HepG2 (cell line): ENCODE measurements around the gene NPB. TPM values are rescaled to one million over a fixed set of nuclear protein-coding genes. Genes with fewer than 3 reads are reported as not detected.

Source experiments
- CC2D1A ChIP-seq: sonication (generic); formaldehyde crosslinking; IDR thresholded peaks from 2 replicates; pipeline ENCODE4 v1.8.1; 2023; ENCODE audit warnings: mild to moderate bottlenecking, missing genetic modification reagents
- DNMT1 ChIP-seq: sonication (generic); formaldehyde crosslinking; IDR thresholded peaks from 2 replicates; pipeline ENCODE4 v1.5.1; 2020; ENCODE audit warnings: mild to moderate bottlenecking, missing genetic modification reagents
- EZH2 ChIP-seq: conservative IDR thresholded peaks from 2 replicates; pipeline ENCODE4 v1.6.1; 2012; ENCODE audit warnings: mild to moderate bottlenecking, low read depth, low read length, moderate library complexity
- FOXA1 ChIP-seq, 2 experiments: fragments of 450-650 bp in 1 of 2; sonication (generic) in 1 of 2; formaldehyde crosslinking in 1 of 2; IDR thresholded peaks; 2 replicates each; pipeline versions ENCODE4 v1.4.0 to v1.6.1; 2016 to 2020; ENCODE audit warnings: missing genetic modification reagents in 1 of 2
- GABPB1 ChIP-seq: IDR thresholded peaks from 2 replicates; pipeline ENCODE4 v1.6.1; 2016; ENCODE audit warnings: mild to moderate bottlenecking, missing genetic modification reagents, moderate library complexity, missing compliant biosample characterization
- GATAD1 ChIP-seq: IDR thresholded peaks from 2 replicates; pipeline ENCODE4 v1.6.1; 2016; ENCODE audit warnings: missing genetic modification reagents, missing compliant biosample characterization
- GFI1 ChIP-seq: sonication (generic); formaldehyde crosslinking; IDR thresholded peaks from 2 replicates; pipeline ENCODE4 v1.5.0; 2020; ENCODE audit warnings: missing genetic modification reagents, mild to moderate bottlenecking, borderline replicate concordance
- KAT7 ChIP-seq: IDR thresholded peaks from 2 replicates; pipeline ENCODE4 v1.6.1; 2018; ENCODE audit warnings: borderline replicate concordance, missing compliant biosample characterization
- MTA1 ChIP-seq: sonication (generic); formaldehyde crosslinking; IDR thresholded peaks from 2 replicates; pipeline ENCODE4 v1.4.0; 2020; ENCODE audit warnings: missing genetic modification reagents, mild to moderate bottlenecking, borderline replicate concordance
- RFX1 ChIP-seq: fragments of 450-650 bp; IDR thresholded peaks from 2 replicates; pipeline ENCODE4 v1.6.1; 2017
- SAFB2 ChIP-seq: sonication (generic); formaldehyde crosslinking; IDR thresholded peaks from 2 replicates; pipeline ENCODE4 v1.5.1; 2020; ENCODE audit warnings: missing genetic modification reagents, low read depth, mild to moderate bottlenecking, borderline replicate concordance
- SETDB1 ChIP-seq: sonication (generic); formaldehyde crosslinking; IDR thresholded peaks from 2 replicates; pipeline ENCODE4 v1.5.1; 2020; ENCODE audit warnings: missing genetic modification reagents, mild to moderate bottlenecking, borderline replicate concordance
- TBX3 ChIP-seq: fragments of 450-650 bp; IDR thresholded peaks from 2 replicates; pipeline ENCODE4 v1.6.1; 2017; ENCODE audit warnings: antibody characterized with exemption, mild to moderate bottlenecking, inconsistent platforms, borderline replicate concordance
- ZNF143 ChIP-seq: sonication (generic); formaldehyde crosslinking; IDR thresholded peaks from 2 replicates; pipeline ENCODE4 v1.4.0; 2020; ENCODE audit warnings: missing genetic modification reagents
- polyA plus RNA-seq, 8 experiments: library from polyadenylated mRNA; depleted of rRNA in 3 of 8; stranded (reverse) in 7 of 8; unstranded in 1 of 8; fragments of >200 nt; fragmentation: Illumina TruSeq in 4 of 8; extraction: Trizol in 4 of 8; gene quantifications; 2 replicates each; pipeline versions ENCODE4 v1.2.1 to v1.2.3, GENCODE V29; 2011 to 2016; ENCODE audit warnings: low read depth in 4 of 8, missing spikeins in 1 of 8, mixed read lengths in 1 of 8; ENCODE audit not compliant: insufficient read depth in 1 of 8
- total RNA-seq, 5 experiments: library from RNA; depleted of rRNA; stranded (reverse); fragments of >200 nt; fragmentation: Illumina TruSeq; extraction: Trizol; gene quantifications; 2 replicates each; pipeline ENCODE4 v1.2.3, GENCODE V29; 2016; ENCODE audit warnings: low read depth in 1 of 5
- TF ChIP-seq, protein P1 (sequence below): sonication (generic); formaldehyde crosslinking; IDR thresholded peaks from 2 replicates; pipeline ENCODE4 v1.4.0; 2020; ENCODE audit warnings: mild to moderate bottlenecking, missing genetic modification reagents
- TF ChIP-seq, protein P2 (sequence below): sonication (generic); formaldehyde crosslinking; IDR thresholded peaks from 2 replicates; pipeline ENCODE4 v1.4.0; 2020; ENCODE audit warnings: missing genetic modification reagents, borderline replicate concordance
- TF ChIP-seq, protein P3 (sequence below): IDR thresholded peaks from 2 replicates; pipeline ENCODE4 v1.6.1; 2016; ENCODE audit warnings: missing genetic modification reagents, missing compliant biosample characterization
- TF ChIP-seq, protein P4 (sequence below): sonication (generic); formaldehyde crosslinking; IDR thresholded peaks from 2 replicates; pipeline ENCODE4 v1.5.0; 2020; ENCODE audit warnings: missing genetic modification reagents, mild to moderate bottlenecking, borderline replicate concordance
- TF ChIP-seq, protein P5 (sequence below): sonication (generic); formaldehyde crosslinking; IDR thresholded peaks from 2 replicates; pipeline ENCODE4 v1.4.0; 2020; ENCODE audit warnings: missing genetic modification reagents

NPB gene
- total and polyA plus RNA-seq, 2 of the 13 experiments (the other 11 are each of a cell fraction or from before 2014, with no cell fraction given): 0.11 to 0.93 TPM

DNA sequence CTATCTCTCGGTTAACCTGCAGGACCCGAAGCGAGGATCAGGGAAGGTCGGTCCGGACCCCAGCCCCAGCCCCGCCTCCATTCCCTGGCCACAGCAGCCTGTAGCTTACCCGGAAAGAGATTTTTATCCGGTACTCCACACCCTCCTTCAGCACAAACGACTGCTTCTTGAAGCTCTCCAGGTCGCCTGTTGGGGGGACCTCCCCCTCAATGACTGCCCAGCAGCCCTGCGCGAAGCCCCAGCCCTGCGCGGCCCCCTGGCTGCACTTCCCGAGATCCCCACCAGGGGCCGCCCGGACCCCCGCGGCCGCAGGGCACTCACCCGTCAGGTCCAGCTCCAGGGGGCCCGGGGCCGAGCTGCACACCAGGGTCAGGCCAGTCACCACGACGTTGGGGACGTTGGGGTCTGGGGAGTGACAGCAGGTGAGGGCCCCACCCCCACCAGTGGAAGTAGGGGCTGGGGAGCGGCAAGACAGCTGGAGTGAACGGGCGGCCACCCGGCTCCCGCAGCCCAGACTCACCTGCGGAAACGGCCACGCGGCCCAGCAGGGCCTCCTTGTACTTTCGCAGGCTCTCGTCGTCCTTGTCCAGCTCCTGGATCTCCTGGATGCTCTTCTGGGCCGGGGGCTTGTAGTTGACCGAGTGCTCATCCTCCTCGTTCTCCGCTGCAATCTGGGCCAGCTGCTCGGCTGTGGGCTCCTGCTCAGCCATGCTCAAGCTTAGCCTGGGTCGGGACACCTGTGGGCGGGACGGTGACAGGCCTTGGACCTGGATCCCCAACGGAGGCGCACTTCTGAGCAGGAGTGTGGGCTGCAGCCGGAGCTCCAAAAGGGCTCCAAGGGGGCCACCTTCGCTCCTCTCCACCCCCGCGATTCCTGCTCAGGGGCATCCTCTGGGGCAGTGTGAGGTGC is 32.6 kb upstream of the NPB start (continued):
- TF ChIP-seq, protein P1, sequence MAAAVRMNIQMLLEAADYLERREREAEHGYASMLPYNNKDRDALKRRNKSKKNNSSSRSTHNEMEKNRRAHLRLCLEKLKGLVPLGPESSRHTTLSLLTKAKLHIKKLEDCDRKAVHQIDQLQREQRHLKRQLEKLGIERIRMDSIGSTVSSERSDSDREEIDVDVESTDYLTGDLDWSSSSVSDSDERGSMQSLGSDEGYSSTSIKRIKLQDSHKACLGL: no peak; the same call in 1 of the 2 replicates
- TF ChIP-seq SAFB2 (CRISPR knock-in tag): no peak
- no peak for TF ChIP-seq RFX1
- TF ChIP-seq, protein P2, sequence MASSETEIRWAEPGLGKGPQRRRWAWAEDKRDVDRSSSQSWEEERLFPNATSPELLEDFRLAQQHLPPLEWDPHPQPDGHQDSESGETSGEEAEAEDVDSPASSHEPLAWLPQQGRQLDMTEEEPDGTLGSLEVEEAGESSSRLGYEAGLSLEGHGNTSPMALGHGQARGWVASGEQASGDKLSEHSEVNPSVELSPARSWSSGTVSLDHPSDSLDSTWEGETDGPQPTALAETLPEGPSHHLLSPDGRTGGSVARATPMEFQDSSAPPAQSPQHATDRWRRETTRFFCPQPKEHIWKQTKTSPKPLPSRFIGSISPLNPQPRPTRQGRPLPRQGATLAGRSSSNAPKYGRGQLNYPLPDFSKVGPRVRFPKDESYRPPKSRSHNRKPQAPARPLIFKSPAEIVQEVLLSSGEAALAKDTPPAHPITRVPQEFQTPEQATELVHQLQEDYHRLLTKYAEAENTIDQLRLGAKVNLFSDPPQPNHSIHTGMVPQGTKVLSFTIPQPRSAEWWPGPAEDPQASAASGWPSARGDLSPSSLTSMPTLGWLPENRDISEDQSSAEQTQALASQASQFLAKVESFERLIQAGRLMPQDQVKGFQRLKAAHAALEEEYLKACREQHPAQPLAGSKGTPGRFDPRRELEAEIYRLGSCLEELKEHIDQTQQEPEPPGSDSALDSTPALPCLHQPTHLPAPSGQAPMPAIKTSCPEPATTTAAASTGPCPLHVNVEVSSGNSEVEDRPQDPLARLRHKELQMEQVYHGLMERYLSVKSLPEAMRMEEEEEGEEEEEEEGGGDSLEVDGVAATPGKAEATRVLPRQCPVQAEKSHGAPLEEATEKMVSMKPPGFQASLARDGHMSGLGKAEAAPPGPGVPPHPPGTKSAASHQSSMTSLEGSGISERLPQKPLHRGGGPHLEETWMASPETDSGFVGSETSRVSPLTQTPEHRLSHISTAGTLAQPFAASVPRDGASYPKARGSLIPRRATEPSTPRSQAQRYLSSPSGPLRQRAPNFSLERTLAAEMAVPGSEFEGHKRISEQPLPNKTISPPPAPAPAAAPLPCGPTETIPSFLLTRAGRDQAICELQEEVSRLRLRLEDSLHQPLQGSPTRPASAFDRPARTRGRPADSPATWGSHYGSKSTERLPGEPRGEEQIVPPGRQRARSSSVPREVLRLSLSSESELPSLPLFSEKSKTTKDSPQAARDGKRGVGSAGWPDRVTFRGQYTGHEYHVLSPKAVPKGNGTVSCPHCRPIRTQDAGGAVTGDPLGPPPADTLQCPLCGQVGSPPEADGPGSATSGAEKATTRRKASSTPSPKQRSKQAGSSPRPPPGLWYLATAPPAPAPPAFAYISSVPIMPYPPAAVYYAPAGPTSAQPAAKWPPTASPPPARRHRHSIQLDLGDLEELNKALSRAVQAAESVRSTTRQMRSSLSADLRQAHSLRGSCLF: no peak
- TF ChIP-seq TBX3: no peak
- TF ChIP-seq, protein P3, sequence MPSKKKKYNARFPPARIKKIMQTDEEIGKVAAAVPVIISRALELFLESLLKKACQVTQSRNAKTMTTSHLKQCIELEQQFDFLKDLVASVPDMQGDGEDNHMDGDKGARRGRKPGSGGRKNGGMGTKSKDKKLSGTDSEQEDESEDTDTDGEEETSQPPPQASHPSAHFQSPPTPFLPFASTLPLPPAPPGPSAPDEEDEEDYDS (CRISPR knock-in tag): no peak
- no peak for TF ChIP-seq GFI1 (CRISPR knock-in tag)
- TF ChIP-seq KAT7 (CRISPR knock-in tag): no peak
- TF ChIP-seq SETDB1 (CRISPR knock-in tag): no peak
- 0 out of 2 replicates have a peak, but pooled peaks have one; percentile 91 for TF ChIP-seq DNMT1 (CRISPR knock-in tag)
- TF ChIP-seq, protein P4, sequence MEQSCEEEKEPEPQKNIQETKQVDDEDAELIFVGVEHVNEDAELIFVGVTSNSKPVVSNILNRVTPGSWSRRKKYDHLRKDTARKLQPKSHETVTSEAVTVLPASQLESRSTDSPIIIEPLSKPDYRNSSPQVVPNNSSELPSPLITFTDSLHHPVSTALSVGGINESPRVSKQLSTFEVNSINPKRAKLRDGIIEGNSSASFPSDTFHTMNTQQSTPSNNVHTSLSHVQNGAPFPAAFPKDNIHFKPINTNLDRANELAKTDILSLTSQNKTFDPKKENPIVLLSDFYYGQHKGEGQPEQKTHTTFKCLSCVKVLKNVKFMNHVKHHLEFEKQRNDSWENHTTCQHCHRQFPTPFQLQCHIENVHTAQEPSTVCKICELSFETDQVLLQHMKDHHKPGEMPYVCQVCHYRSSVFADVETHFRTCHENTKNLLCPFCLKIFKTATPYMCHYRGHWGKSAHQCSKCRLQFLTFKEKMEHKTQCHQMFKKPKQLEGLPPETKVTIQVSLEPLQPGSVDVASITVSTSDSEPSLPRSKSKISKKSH (CRISPR knock-in tag): peak; percentile 14
- TF ChIP-seq FOXA1 (IDR thresholded peaks at IDR 0.05): no peak
- no peak for TF ChIP-seq FOXA1 (CRISPR knock-in tag; IDR thresholded peaks at IDR 0.05)
- TF ChIP-seq ZNF143 (CRISPR knock-in tag): peak; percentile 39; the same call in 1 of the 2 replicates
- TF ChIP-seq, protein P5, sequence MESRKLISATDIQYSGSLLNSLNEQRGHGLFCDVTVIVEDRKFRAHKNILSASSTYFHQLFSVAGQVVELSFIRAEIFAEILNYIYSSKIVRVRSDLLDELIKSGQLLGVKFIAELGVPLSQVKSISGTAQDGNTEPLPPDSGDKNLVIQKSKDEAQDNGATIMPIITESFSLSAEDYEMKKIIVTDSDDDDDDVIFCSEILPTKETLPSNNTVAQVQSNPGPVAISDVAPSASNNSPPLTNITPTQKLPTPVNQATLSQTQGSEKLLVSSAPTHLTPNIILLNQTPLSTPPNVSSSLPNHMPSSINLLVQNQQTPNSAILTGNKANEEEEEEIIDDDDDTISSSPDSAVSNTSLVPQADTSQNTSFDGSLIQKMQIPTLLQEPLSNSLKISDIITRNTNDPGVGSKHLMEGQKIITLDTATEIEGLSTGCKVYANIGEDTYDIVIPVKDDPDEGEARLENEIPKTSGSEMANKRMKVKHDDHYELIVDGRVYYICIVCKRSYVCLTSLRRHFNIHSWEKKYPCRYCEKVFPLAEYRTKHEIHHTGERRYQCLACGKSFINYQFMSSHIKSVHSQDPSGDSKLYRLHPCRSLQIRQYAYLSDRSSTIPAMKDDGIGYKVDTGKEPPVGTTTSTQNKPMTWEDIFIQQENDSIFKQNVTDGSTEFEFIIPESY: peak; percentile 99
- no peak for TF ChIP-seq CC2D1A
- TF ChIP-seq GABPB1 (CRISPR knock-in tag): peak; percentile 71; the same call in 1 of the 2 replicates
- TF ChIP-seq GATAD1 (CRISPR knock-in tag): no peak
- TF ChIP-seq MTA1 (CRISPR knock-in tag): no peak
- no peak for TF ChIP-seq EZH2
